Colonic mucosa (tissue), 4 donors: ENCODE results near the gene SCAMP4. TPM values are rescaled to one million over a fixed set of nuclear protein-coding genes. Genes with fewer than 3 reads are reported as not detected.
A peak's percentile ranks its signal among the peaks of the same experiment; 100 is the strongest.

Source experiments
- DNase-seq: peaks from one replicate; pipeline ENCODE4 v3.0.0-alpha.2; 2020
- H3K27ac ChIP-seq: fragments of 200-600 bp; one replicate; pipeline ENCODE4 v1.8.0; 2021
- H3K27me3 ChIP-seq: fragments of 200-600 bp; one replicate; pipeline ENCODE4 v1.8.0; 2021
- H3K36me3 ChIP-seq: fragments of 200-600 bp; one replicate; pipeline ENCODE4 v1.8.0; 2021
- H3K4me1 ChIP-seq: fragments of 200-600 bp; one replicate; pipeline ENCODE4 v1.8.0; 2021; ENCODE audit warnings: mild to moderate bottlenecking
- H3K4me3 ChIP-seq: fragments of 200-600 bp; one replicate; pipeline ENCODE4 v1.8.0; 2021
- H3K9ac ChIP-seq, 2 donors: one replicate each; pipeline ENCODE4 v1.7.0; 2013; ENCODE audit warnings: control low read depth in 2 of 2, low read depth in 2 of 2, low read length in 2 of 2
- H3K9me3 ChIP-seq: fragments of 200-600 bp; one replicate; pipeline ENCODE4 v1.8.0; 2021
- intact Hi-C: fragments of 100-400 bp; cut with DNase I; formaldehyde crosslinking; loops from one replicate; pipeline ENCODE4 v1.14.1; 2022
- total RNA-seq, 2 donors: library from RNA; stranded (reverse); fragmentation: NEBNext Ultra II Directional in 1 of 2; extraction: Animal tissue kit (Norgen Biotek cat#: 25700) in 1 of 2; gene quantifications; one replicate each; pipeline ENCODE4 v1.2.1, GENCODE V29; 2021
- TF ChIP-seq, protein P1 (sequence below): fragments of 200-600 bp; IDR thresholded peaks from one replicate; pipeline ENCODE4 v1.8.0; 2022; ENCODE audit warnings: antibody characterized with exemption, mild to moderate bottlenecking
- donor health status: healthy.
- donor health status: DM: no; HTN: no; CAD: no.
- donor health status: DM: no; HTN: no; CAD: no.

Gene SCAMP4, protein sequence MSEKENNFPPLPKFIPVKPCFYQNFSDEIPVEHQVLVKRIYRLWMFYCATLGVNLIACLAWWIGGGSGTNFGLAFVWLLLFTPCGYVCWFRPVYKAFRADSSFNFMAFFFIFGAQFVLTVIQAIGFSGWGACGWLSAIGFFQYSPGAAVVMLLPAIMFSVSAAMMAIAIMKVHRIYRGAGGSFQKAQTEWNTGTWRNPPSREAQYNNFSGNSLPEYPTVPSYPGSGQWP
- 10 to 100 TPM; 57.4 to 91.8 TPM for total RNA-seq

DNA sequence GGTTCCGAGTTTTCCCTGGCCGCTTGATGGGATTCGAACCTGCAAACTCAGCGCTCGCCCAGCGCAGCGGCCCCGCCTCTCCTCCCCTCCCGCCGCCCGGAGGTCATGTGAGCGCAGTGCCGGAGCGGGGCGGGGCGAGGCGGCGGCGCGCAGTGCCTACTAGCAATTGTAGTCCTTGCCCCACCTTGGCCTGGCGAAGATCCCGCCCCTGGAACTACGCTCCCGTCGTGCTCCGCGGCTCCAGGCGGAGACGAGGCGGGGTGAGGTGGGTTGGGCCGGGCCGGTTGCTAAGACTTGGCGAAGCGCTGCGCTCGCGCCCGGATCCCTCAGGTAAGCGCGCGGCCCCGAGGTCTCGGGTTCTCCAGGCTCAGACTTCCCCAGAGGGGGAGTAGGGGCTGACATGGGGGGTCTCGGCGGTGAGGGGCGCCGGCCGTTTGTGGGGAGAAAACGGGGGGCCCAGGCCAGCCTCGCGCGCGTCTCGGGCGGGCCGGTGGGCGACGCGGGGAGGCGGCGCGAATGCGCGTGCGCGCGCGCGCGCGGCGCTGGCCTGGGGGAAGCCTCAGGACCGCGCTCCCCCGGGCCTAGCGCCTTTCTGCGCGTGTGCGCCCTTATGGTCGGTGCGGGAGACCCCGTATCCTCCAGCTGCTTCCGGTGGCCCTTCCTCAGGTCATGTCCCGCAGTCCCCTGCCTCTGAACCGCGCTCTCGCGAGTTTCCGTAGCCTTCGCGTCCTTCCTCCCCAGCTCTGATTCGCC, at the start of gene SCAMP4, which contains the start of gene ADAT3:
Gene SCAMP4 (plus strand): TSS at position 290 of the 753 bp plus-strand sequence. CDS start 9,621 bp downstream, outside the sequence.
Gene ADAT3 (plus strand): TSS at position 290 of the 753 bp plus-strand sequence. CDS start 6,649 bp downstream, outside the sequence.
- H3K4me1 ChIP-seq, result peaks cover 9% of the 10 kb centered on the region
- no peaks in the 10 kb centered on the region for H3K36me3 ChIP-seq
- peak within 1 kb of the TSS; percentile 74 for H3K27ac ChIP-seq
- TF ChIP-seq, protein P1, sequence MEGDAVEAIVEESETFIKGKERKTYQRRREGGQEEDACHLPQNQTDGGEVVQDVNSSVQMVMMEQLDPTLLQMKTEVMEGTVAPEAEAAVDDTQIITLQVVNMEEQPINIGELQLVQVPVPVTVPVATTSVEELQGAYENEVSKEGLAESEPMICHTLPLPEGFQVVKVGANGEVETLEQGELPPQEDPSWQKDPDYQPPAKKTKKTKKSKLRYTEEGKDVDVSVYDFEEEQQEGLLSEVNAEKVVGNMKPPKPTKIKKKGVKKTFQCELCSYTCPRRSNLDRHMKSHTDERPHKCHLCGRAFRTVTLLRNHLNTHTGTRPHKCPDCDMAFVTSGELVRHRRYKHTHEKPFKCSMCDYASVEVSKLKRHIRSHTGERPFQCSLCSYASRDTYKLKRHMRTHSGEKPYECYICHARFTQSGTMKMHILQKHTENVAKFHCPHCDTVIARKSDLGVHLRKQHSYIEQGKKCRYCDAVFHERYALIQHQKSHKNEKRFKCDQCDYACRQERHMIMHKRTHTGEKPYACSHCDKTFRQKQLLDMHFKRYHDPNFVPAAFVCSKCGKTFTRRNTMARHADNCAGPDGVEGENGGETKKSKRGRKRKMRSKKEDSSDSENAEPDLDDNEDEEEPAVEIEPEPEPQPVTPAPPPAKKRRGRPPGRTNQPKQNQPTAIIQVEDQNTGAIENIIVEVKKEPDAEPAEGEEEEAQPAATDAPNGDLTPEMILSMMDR, result no peak
- peak; percentile 99 for DNase-seq
- intact Hi-C loops, result no loop called here
- H3K9me3 ChIP-seq, result no peaks in the 10 kb centered on the region
- H3K4me3 ChIP-seq, result peak within 1 kb of the TSS; percentile 53
- no peaks in the 10 kb centered on the region for H3K27me3 ChIP-seq
- H3K9ac ChIP-seq, result peak within 1 kb of the TSS; percentile 59 to 85

GRCh38 chr19:1855828-1856255, 49.4 kb upstream of the SCAMP4 start:
- Histone ChIP-seq H3K4me3 (peak overlapping the region; percentile 45), H3K9me3 (no peaks in the 10 kb centered on the region), H3K4me1 (peaks cover 52% of the 10 kb centered on the region), H3K36me3 (no peaks in the 10 kb centered on the region), H3K9ac (peak overlapping the region; percentile 87 to 98), H3K27ac (peak overlapping the region; percentile 98), H3K27me3 (no peaks in the 10 kb centered on the region)
- TF ChIP-seq, protein P1, result no peak
- intact Hi-C loops, result no loop called here
- DNase-seq, result peak; percentile 45

- TF ChIP-seq, protein P1, result no peak
- peak overlapping the region; percentile 87 to 98 for H3K9ac ChIP-seq
- H3K9me3 ChIP-seq, result no peaks in the 10 kb centered on the region
- H3K27ac ChIP-seq, result peak overlapping the region; percentile 98
- H3K4me3 ChIP-seq, result peak overlapping the region; percentile 45
- no peaks in the 10 kb centered on the region for H3K36me3 ChIP-seq
- no peak for DNase-seq
- intact Hi-C loops, result no loop called here
- H3K27me3 ChIP-seq, result no peaks in the 10 kb centered on the region
- H3K4me1 ChIP-seq, result peaks cover 56% of the 10 kb centered on the region
These were observed 48.9 kb upstream of the SCAMP4 start for GRCh38 chr19:1856345-1856697.

DNA sequence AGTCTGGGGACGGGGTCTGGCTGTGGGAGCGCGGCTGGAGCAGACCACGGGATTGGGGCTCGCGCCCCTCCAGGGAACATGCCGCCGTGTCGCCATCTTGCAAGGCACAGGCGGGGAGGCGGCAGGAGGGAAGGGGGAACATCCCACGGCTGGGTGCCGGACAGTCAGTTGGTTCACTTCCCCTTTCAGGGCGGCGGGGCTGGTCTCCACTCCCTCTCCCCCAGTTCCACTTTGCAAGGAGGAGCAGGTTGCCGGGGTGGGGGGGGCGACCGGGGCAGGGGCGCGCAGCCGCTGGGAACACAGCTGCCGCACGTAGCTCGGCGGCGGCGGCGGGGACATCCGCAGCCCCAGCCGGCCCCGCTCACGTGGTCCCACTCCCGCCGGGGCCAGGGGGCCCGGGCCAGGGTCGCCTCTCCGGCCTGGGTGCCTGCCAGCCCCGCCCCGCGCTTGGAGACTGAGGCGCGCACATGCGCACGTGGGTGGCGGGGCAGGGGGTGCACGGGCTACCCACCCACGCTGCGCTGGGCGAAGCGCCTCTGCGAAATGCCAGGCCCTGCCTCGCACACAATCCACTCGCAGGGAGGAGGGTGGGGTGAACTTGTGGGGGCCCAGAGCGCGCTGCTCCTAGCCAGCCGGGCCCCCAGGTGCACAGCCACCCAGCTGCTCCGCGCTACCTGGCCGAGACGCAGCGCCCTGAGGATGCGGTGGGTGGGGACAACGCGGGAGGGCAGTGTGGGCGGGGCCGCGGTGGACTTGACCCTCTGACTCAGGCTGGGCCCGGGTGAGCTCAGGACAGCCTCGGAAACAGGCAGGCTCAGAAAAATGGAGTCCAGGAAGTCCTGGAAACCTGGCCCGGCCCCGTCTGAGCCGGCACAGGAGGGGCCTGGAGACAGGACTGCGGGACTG, 48.2 kb upstream of the SCAMP4 start:
- H3K27me3 ChIP-seq, result no peaks in the 10 kb centered on the region
- no peaks in the 10 kb centered on the region for H3K9me3 ChIP-seq
- H3K4me1 ChIP-seq, result peaks cover 60% of the 10 kb centered on the region
- peak overlapping the region; percentile 98 for H3K27ac ChIP-seq
- H3K9ac ChIP-seq, result peak overlapping the region; percentile 87 to 98
- intact Hi-C loops, result no loop called here
- DNase-seq, result peak; percentile 95
- TF ChIP-seq, protein P1, result no peak
- no peaks in the 10 kb centered on the region for H3K36me3 ChIP-seq
- peak overlapping the region; percentile 45 for H3K4me3 ChIP-seq
